Breast epithelium (tissue), 4 donors: ENCODE results near the gene SETBP1. TPM values are rescaled to one million over a fixed set of nuclear protein-coding genes. Genes with fewer than 3 reads are reported as not detected.

Experiments used
- DNase-seq, 2 donors: peaks; one replicate each; pipeline ENCODE4 v3.0.0-alpha.2; 2019; ENCODE audit warnings: low spot score in 2 of 2
- H3K27ac ChIP-seq, 2 donors: fragments of 200-600 bp; sonication (generic) in 1 of 2; one replicate each; pipeline ENCODE4 v1.5.1; 2016 to 2019; ENCODE audit warnings: mild to moderate bottlenecking in 1 of 2
- H3K27me3 ChIP-seq, 2 donors: fragments of 200-600 bp; sonication (generic) in 1 of 2; one replicate each; pipeline versions ENCODE4 v1.5.1 to v1.6.0; 2017 to 2019; ENCODE audit warnings: control low read depth in 1 of 2, mild to moderate bottlenecking in 1 of 2
- H3K36me3 ChIP-seq: fragments of 200-600 bp; one replicate; pipeline ENCODE4 v1.5.1; 2019
- H3K4me1 ChIP-seq, 2 donors: fragments of 200-600 bp; sonication (generic); one replicate each; pipeline ENCODE4 v1.5.1; 2016 to 2019; ENCODE audit warnings: control low read depth in 1 of 2
- H3K4me3 ChIP-seq, 3 donors: fragments of 200-600 bp; sonication (generic); 1 replicate in 2 of 3; 2 replicates in 1 of 3; pipeline ENCODE4 v1.5.1; 2016 to 2019; ENCODE audit warnings: mild to moderate bottlenecking in 3 of 3, moderate library complexity in 2 of 3
- H3K9me3 ChIP-seq, 2 donors: fragments of 200-600 bp; sonication (generic) in 1 of 2; one replicate each; pipeline ENCODE4 v1.5.1; 2016 to 2019; ENCODE audit warnings: control low read depth in 1 of 2
- CTCF ChIP-seq, 3 donors: fragments of 450-650 bp; IDR thresholded peaks; one replicate each; pipeline ENCODE4 v1.5.1; 2016 to 2017; ENCODE audit warnings: antibody characterized with exemption in 3 of 3, mild to moderate bottlenecking in 3 of 3, moderate library complexity in 3 of 3
- POLR2A ChIP-seq: fragments of 450-650 bp; IDR thresholded peaks from one replicate; pipeline ENCODE4 v1.6.1; 2016; ENCODE audit warnings: antibody characterized with exemption, mild to moderate bottlenecking, moderate library complexity
- POLR2AphosphoS5 ChIP-seq, 3 donors: sonication (generic); formaldehyde crosslinking; IDR thresholded peaks; one replicate each; pipeline ENCODE4 v1.6.1; 2017; ENCODE audit warnings: antibody characterized with exemption in 3 of 3
- intact Hi-C: fragments of 100-400 bp; cut with DNase I; formaldehyde crosslinking; loops from one replicate; pipeline ENCODE4 v1.15.1; 2023; ENCODE audit warnings: low total_unique reads
- total RNA-seq, 3 donors: library from RNA; depleted of rRNA; stranded (reverse); fragments of >200 nt; gene quantifications; one replicate each; pipeline ENCODE4 v1.1.0, GENCODE V29; 2016

SETBP1 gene
- total RNA-seq, 3 donors from 2014 or later: 26.2 to 40.1 (median 37.0) TPM

- Histone ChIP-seq H3K27me3 (no peaks in the 10 kb centered on the region), H3K27ac (no peak overlapping the region), H3K9me3 (no peaks in the 10 kb centered on the region), H3K4me1 (peaks cover 0 to 6% of the 10 kb centered on the region in 2 donors), H3K4me3 (no peak overlapping the region), H3K36me3 (no peaks in the 10 kb centered on the region)
- DNase-seq: no peak
- intact Hi-C loops: loop anchor here (2.0 kb wide), 1 partner anchor 72 kb away; no protein-coding TSS in a partner anchor
- TF ChIP-seq CTCF (IDR thresholded peaks at IDR 0.05) (no peak), POLR2A (no peak), POLR2AphosphoS5 (IDR thresholded peaks at IDR 0.05) (no peak)
Observed at GRCh38 chr18:44818668-44819403, 138.1 kb downstream of the SETBP1 start.

GRCh38 chr18:44819944-44820510 lies 139.3 kb downstream of the SETBP1 start:
- no peak for DNase-seq
- H3K36me3 ChIP-seq: no peaks in the 10 kb centered on the region
- no peak overlapping the region for H3K4me3 ChIP-seq
- H3K9me3 ChIP-seq: no peaks in the 10 kb centered on the region
- intact Hi-C loops: loop anchor here (2.0 kb wide), 1 partner anchor 73 kb away; no protein-coding TSS in a partner anchor
- no peak overlapping the region for H3K27ac ChIP-seq
- H3K4me1 ChIP-seq: peaks cover 0 to 9% of the 10 kb centered on the region in 2 donors
- H3K27me3 ChIP-seq: no peaks in the 10 kb centered on the region
- TF ChIP-seq CTCF (IDR thresholded peaks at IDR 0.05) (no peak), POLR2AphosphoS5 (IDR thresholded peaks at IDR 0.05) (no peak), POLR2A (no peak)

GRCh38 chr18:44821924-44822323 lies 141.2 kb downstream of the SETBP1 start:
- H3K27me3 ChIP-seq: no peaks in the 10 kb centered on the region
- no peaks in the 10 kb centered on the region for H3K9me3 ChIP-seq
- intact Hi-C loops: no loop called here
- TF ChIP-seq POLR2A (no peak), CTCF (IDR thresholded peaks at IDR 0.05) (no peak), POLR2AphosphoS5 (IDR thresholded peaks at IDR 0.05) (no peak)
- no peaks in the 10 kb centered on the region for H3K36me3 ChIP-seq
- no peak overlapping the region for H3K4me3 ChIP-seq
- peaks cover 9 to 19% of the 10 kb centered on the region in 2 donors for H3K4me1 ChIP-seq
- peak overlapping the region; percentile 7 to 74 for H3K27ac ChIP-seq
- no peak for DNase-seq

- no peaks in the 10 kb centered on the region for H3K9me3 ChIP-seq
- DNase-seq: no peak
- H3K36me3 ChIP-seq: no peaks in the 10 kb centered on the region
- no peak overlapping the region for H3K4me3 ChIP-seq
- TF ChIP-seq CTCF (IDR thresholded peaks at IDR 0.05) (no peak), POLR2A (no peak), POLR2AphosphoS5 (IDR thresholded peaks at IDR 0.05) (no peak)
- peaks cover 18 to 25% of the 10 kb centered on the region in 2 donors for H3K4me1 ChIP-seq
- H3K27ac ChIP-seq: peak overlapping the region; percentile 2 to 74
- intact Hi-C loops: no loop called here
- H3K27me3 ChIP-seq: no peaks in the 10 kb centered on the region
Observed at GRCh38 chr18:44823286-44823685, 142.6 kb downstream of the SETBP1 start.

- intact Hi-C loops: no loop called here
- peak in 1 of 2 donors; percentile 25 for DNase-seq
- Histone ChIP-seq H3K27ac (peak overlapping the region; percentile 2 to 16), H3K27me3 (no peaks in the 10 kb centered on the region), H3K4me3 (no peak overlapping the region), H3K4me1 (peaks cover 18 to 25% of the 10 kb centered on the region in 2 donors), H3K9me3 (no peaks in the 10 kb centered on the region), H3K36me3 (no peaks in the 10 kb centered on the region)
- TF ChIP-seq POLR2AphosphoS5 (IDR thresholded peaks at IDR 0.05) (no peak), POLR2A (no peak), CTCF (IDR thresholded peaks at IDR 0.05) (no peak)
Observed at GRCh38 chr18:44823782-44824181, 143.1 kb downstream of the SETBP1 start.
